MV-4-11 (cell line): ENCODE data around the gene SP7.
"Not testable (repeated sequence)": the region's sequence is repeated elsewhere in the genome, so short reads cannot be mapped to it uniquely, and the experiment has no call there.

Experiments
- DNase-seq: peaks from one replicate; lab custom pipeline; 2025; lab: John Stamatoyannopoulos, UW

Gene SP7

GRCh38 chr12:53336181-53336681 is at the start of gene SP7:
Gene SP7 (minus strand): TSS chr12:53336354. CDS start chr12:53335646, 708 bp downstream.
- DNase-seq, result peak; percentile 41

- no peak for DNase-seq
These were observed 47.1 kb upstream of the SP7 start for GRCh38 chr12:53383258-53383657.

- DNase-seq, result peak; percentile 58
These were observed 45.8 kb upstream of the SP7 start for GRCh38 chr12:53381731-53382630.

GRCh38 chr12:53380794-53381730 is 44.9 kb upstream of the SP7 start:
- DNase-seq, result peak; percentile 71

GRCh38 chr12:53380104-53380793 is 44.1 kb upstream of the SP7 start, which contains the start of gene SP1:
Gene SP1 (plus strand): TSS chr12:53380176. CDS start chr12:53380292, 116 bp downstream.
- DNase-seq, result peak; percentile 85

- DNase-seq, result peak; percentile 100
These were observed 43.4 kb upstream of the SP7 start for GRCh38 chr12:53379389-53380103.

GRCh38 chr12:53378724-53379388 is 42.7 kb upstream of the SP7 start:
- peak; percentile 46 for DNase-seq

GRCh38 chr12:53378222-53378621 is 42.1 kb upstream of the SP7 start:
- DNase-seq, result no peak

- DNase-seq, result no peak
These were observed 40.6 kb upstream of the SP7 start for GRCh38 chr12:53376747-53377146.

GRCh38 chr12:53374277-53374676 is 38.1 kb upstream of the SP7 start:
- not testable (repeated sequence) for DNase-seq

- DNase-seq, result not testable (repeated sequence)
These were observed 37.5 kb upstream of the SP7 start for GRCh38 chr12:53373554-53374133.

GRCh38 chr12:53365245-53365904 is 29.2 kb upstream of the SP7 start:
- DNase-seq, result peak; percentile 77

- DNase-seq, result not testable (repeated sequence)
These were observed 25.5 kb upstream of the SP7 start for GRCh38 chr12:53361638-53362037.

- DNase-seq, result no peak
These were observed 22.8 kb upstream of the SP7 start for GRCh38 chr12:53358836-53359419.

GRCh38 chr12:53355121-53355520 is 19.0 kb upstream of the SP7 start:
- no peak for DNase-seq

GRCh38 chr12:53353257-53353655 is 17.1 kb upstream of the SP7 start:
- no peak for DNase-seq

- peak; percentile 74 for DNase-seq
These were observed 16.4 kb upstream of the SP7 start for GRCh38 chr12:53352331-53353256.

GRCh38 chr12:53347905-53348304 is 11.8 kb upstream of the SP7 start:
- no peak for DNase-seq
